Liver (tissue), 9 donors: ENCODE measurements around the gene CHRNA5. TPM values are rescaled to one million over a fixed set of nuclear protein-coding genes. Genes with fewer than 3 reads are reported as not detected.
"Not testable (repeated sequence)": the region's sequence is repeated elsewhere in the genome, so short reads cannot be mapped to it uniquely, and the experiment has no call there.

Source experiments
- DNase-seq: peaks from one replicate; pipeline ENCODE4 v3.0.0-alpha.2; 2017; ENCODE audit warnings: low spot score
- H3K27ac ChIP-seq, 2 donors: one replicate each; pipeline ENCODE4 v1.7.0; 2013; ENCODE audit warnings: inconsistent platforms in 2 of 2, low read length in 2 of 2, control low read depth in 1 of 2, low read depth in 1 of 2, mild to moderate bottlenecking in 1 of 2
- H3K27me3 ChIP-seq, 4 donors: one replicate each; pipeline versions ENCODE4 v1.6.1 to v1.7.0; 2013; ENCODE audit warnings: low read length in 3 of 4, inconsistent platforms in 1 of 4, mild to moderate bottlenecking in 1 of 4, moderate library complexity in 1 of 4; ENCODE audit not compliant: control insufficient read depth in 4 of 4, insufficient read depth in 4 of 4
- H3K36me3 ChIP-seq, 4 donors: one replicate each; pipeline versions ENCODE4 v1.6.1 to v1.7.0; 2013; ENCODE audit warnings: low read length in 3 of 4, mild to moderate bottlenecking in 3 of 4, low read depth in 1 of 4, moderate library complexity in 1 of 4; ENCODE audit not compliant: control insufficient read depth in 4 of 4, insufficient read depth in 3 of 4
- H3K4me1 ChIP-seq, 4 donors: one replicate each; pipeline versions ENCODE4 v1.6.1 to v1.7.0; 2013; ENCODE audit warnings: low read length in 3 of 4, mild to moderate bottlenecking in 3 of 4, moderate library complexity in 1 of 4; ENCODE audit not compliant: control insufficient read depth in 4 of 4, insufficient read depth in 4 of 4
- H3K4me3 ChIP-seq, 3 donors: one replicate each; pipeline versions ENCODE4 v1.6.1 to v1.7.0; 2013; ENCODE audit warnings: low read length in 3 of 3, control low read depth in 1 of 3, low read depth in 1 of 3, mild to moderate bottlenecking in 1 of 3
- H3K9ac ChIP-seq, 2 donors: one replicate each; pipeline ENCODE4 v1.7.0; 2013; ENCODE audit warnings: low read length in 2 of 2, mild to moderate bottlenecking in 2 of 2, moderate library complexity in 2 of 2, control low read depth in 1 of 2, low read depth in 1 of 2
- H3K9me3 ChIP-seq, 4 donors: one replicate each; pipeline versions ENCODE4 v1.6.1 to v1.7.0; 2013; ENCODE audit warnings: low read length in 3 of 4; ENCODE audit not compliant: control insufficient read depth in 4 of 4
- ATF3 ChIP-seq: IDR thresholded peaks from 2 replicates; pipeline ENCODE4 v1.6.1; 2016; ENCODE audit warnings: antibody characterized with exemption
- CTCF ChIP-seq: fragments of 150-350 bp; IDR thresholded peaks from 2 replicates; pipeline ENCODE4 v1.5.1; 2017; ENCODE audit warnings: improper control_type of control experiment, low read depth, low read length; ENCODE audit not compliant: missing input control
- EGR1 ChIP-seq, 2 donors: IDR thresholded peaks; 2 replicates each; pipeline ENCODE4 v1.6.1; 2016 to 2018; ENCODE audit warnings: antibody characterized with exemption in 2 of 2, low read depth in 2 of 2
- FOXA1 ChIP-seq: IDR thresholded peaks from 2 replicates; pipeline ENCODE4 v1.6.1; 2016; ENCODE audit warnings: antibody characterized with exemption
- GABPA ChIP-seq, 2 donors: IDR thresholded peaks in 1 of 2; conservative IDR thresholded peaks in 1 of 2; 2 replicates each; pipeline ENCODE4 v1.6.1; 2016; ENCODE audit warnings: antibody characterized with exemption in 2 of 2, mild to moderate bottlenecking in 1 of 2, moderate library complexity in 1 of 2
- HNF4A ChIP-seq, 2 donors: conservative IDR thresholded peaks; 2 replicates each; pipeline ENCODE4 v1.6.1; 2016; ENCODE audit warnings: antibody characterized with exemption in 2 of 2, mild to moderate bottlenecking in 2 of 2
- HNF4G ChIP-seq: IDR thresholded peaks from 2 replicates; pipeline ENCODE4 v1.6.1; 2016; ENCODE audit warnings: antibody characterized with exemption
- JUND ChIP-seq, 2 donors: IDR thresholded peaks; 2 replicates each; pipeline ENCODE4 v1.6.1; 2016; ENCODE audit warnings: antibody characterized with exemption in 2 of 2
- NR2F2 ChIP-seq: IDR thresholded peaks from 2 replicates; pipeline ENCODE4 v1.6.1; 2016; ENCODE audit warnings: antibody characterized with exemption
- RAD21 ChIP-seq, 2 donors: IDR thresholded peaks; 2 replicates each; pipeline ENCODE4 v1.6.1; 2016; ENCODE audit warnings: antibody characterized with exemption in 2 of 2, mild to moderate bottlenecking in 2 of 2
- RXRA ChIP-seq, 2 donors: IDR thresholded peaks; 2 replicates each; pipeline ENCODE4 v1.6.1; 2017 to 2018; ENCODE audit warnings: antibody characterized with exemption in 2 of 2, mild to moderate bottlenecking in 1 of 2
- TAF1 ChIP-seq: conservative IDR thresholded peaks from 2 replicates; pipeline ENCODE4 v1.6.1; 2016; ENCODE audit warnings: antibody characterized with exemption, mild to moderate bottlenecking
- WGBS: extraction: QIAGEN DNeasy Blood & Tissue Kit; methylation state at CpG from one replicate; pipeline ENCODE4 v1.1.7; 2013; 5-methylcytosine and 5-hydroxymethylcytosine counted together
- polyA plus RNA-seq, 2 donors: library from polyadenylated mRNA; stranded (reverse) in 1 of 2; unstranded in 1 of 2; fragments of 200-250 nt in 1 of 2; fragments of >200 nt in 1 of 2; fragmentation: Nextera tagmentation in 1 of 2; extraction: Ambion mirVana in 1 of 2; gene quantifications; one replicate each; pipeline versions ENCODE4 v1.2.1 to v1.2.3, GENCODE V29; 2013 to 2015
- total RNA-seq, 2 donors: library from RNA; depleted of rRNA; stranded (reverse); fragments of >200 nt; gene quantifications; one replicate each; pipeline ENCODE4 v1.2.3, GENCODE V29; 2014
- TF ChIP-seq, protein P1 (sequence below): IDR thresholded peaks from 2 replicates; pipeline ENCODE4 v1.6.1; 2016; ENCODE audit warnings: antibody characterized with exemption
- TF ChIP-seq, protein P2 (sequence below): IDR thresholded peaks from 2 replicates; pipeline ENCODE4 v1.6.1; 2016; ENCODE audit warnings: antibody characterized with exemption
- TF ChIP-seq, protein P3 (sequence below): IDR thresholded peaks from 2 replicates; pipeline ENCODE4 v1.6.1; 2016; ENCODE audit warnings: antibody characterized with exemption, mild to moderate bottlenecking
- donor health status: healthy.
- donor health status: healthy.
- donor health status: healthy.
- donor health status: healthy.
- donor health status: healthy.

Gene CHRNA5
- total and polyA plus RNA-seq, 4 donors = 0.17 to 0.56 (median 0.36) TPM

DNA sequence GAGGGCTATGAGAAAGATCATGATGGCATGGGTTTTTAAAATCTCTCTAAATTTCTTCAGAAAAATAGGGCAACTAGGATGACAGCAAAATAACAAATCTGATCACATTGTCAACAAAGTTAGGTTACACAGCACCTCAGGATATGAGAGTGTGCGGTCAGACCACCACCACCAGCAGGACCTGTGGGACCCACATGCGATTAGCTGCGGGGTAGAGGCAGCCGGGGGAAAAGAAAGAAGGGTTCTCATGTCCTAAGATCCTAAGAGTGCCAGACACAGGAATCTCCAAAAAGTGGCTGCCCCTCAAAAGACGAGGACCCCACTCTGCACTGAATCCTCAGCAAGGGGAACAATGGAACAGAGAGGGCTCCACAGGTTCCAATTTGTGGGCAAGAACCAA lies 39.9 kb downstream of the CHRNA5 start:
- Histone ChIP-seq H3K9ac (no peak overlapping the region), H3K27ac (no peak overlapping the region), H3K36me3 (no peaks in the 10 kb centered on the region), H3K9me3 (no peaks in the 10 kb centered on the region), H3K4me1 (no peaks in the 10 kb centered on the region), H3K4me3 (no peak overlapping the region), H3K27me3 (no peaks in the 10 kb centered on the region)
- TF ChIP-seq ATF3 (no peak), GABPA (IDR thresholded peaks at IDR 0.05 in 1 of 2, conservative IDR thresholded peaks at IDR 0.05 in 1 of 2) (no peak)
- DNase-seq = no peak
- 90% methylated on average over 5 of the region's 5 CpGs for WGBS

DNA sequence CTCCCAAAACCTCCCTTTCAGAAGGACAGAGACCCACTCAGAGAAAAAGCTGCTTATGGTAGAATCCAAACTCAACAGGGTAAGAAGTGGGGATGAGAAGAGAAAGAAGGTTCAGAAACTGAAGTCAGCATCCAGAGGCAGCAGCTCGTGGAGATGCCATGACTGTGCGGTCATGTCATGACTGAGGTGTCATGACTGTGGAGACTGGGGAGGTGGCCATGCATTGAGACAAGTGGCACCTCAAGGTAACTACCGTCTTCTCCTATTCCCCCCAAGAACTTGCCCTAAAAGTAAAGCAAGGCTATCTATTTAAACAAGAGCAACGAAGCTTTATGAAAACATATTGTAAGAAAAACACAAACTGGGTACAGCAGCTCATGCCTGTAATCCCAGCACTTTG lies 40.4 kb downstream of the CHRNA5 start:
- H3K9me3 ChIP-seq = no peaks in the 10 kb centered on the region
- no peaks in the 10 kb centered on the region for H3K36me3 ChIP-seq
- TF ChIP-seq, protein P1, sequence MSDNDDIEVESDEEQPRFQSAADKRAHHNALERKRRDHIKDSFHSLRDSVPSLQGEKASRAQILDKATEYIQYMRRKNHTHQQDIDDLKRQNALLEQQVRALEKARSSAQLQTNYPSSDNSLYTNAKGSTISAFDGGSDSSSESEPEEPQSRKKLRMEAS = no peak
- TF ChIP-seq EGR1 (IDR thresholded peaks at IDR 0.05; ENCODE audit: low read depth in 2 of 2) = no peak
- TF ChIP-seq, protein P2, sequence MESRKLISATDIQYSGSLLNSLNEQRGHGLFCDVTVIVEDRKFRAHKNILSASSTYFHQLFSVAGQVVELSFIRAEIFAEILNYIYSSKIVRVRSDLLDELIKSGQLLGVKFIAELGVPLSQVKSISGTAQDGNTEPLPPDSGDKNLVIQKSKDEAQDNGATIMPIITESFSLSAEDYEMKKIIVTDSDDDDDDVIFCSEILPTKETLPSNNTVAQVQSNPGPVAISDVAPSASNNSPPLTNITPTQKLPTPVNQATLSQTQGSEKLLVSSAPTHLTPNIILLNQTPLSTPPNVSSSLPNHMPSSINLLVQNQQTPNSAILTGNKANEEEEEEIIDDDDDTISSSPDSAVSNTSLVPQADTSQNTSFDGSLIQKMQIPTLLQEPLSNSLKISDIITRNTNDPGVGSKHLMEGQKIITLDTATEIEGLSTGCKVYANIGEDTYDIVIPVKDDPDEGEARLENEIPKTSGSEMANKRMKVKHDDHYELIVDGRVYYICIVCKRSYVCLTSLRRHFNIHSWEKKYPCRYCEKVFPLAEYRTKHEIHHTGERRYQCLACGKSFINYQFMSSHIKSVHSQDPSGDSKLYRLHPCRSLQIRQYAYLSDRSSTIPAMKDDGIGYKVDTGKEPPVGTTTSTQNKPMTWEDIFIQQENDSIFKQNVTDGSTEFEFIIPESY = no peak
- TF ChIP-seq HNF4A (conservative IDR thresholded peaks at IDR 0.05) = no peak
- TF ChIP-seq RAD21 (IDR thresholded peaks at IDR 0.05) = no peak
- no peak for TF ChIP-seq CTCF
- no peak for TF ChIP-seq FOXA1
- TF ChIP-seq HNF4G = no peak
- TF ChIP-seq RXRA (IDR thresholded peaks at IDR 0.05) = no peak
- TF ChIP-seq, protein P3, sequence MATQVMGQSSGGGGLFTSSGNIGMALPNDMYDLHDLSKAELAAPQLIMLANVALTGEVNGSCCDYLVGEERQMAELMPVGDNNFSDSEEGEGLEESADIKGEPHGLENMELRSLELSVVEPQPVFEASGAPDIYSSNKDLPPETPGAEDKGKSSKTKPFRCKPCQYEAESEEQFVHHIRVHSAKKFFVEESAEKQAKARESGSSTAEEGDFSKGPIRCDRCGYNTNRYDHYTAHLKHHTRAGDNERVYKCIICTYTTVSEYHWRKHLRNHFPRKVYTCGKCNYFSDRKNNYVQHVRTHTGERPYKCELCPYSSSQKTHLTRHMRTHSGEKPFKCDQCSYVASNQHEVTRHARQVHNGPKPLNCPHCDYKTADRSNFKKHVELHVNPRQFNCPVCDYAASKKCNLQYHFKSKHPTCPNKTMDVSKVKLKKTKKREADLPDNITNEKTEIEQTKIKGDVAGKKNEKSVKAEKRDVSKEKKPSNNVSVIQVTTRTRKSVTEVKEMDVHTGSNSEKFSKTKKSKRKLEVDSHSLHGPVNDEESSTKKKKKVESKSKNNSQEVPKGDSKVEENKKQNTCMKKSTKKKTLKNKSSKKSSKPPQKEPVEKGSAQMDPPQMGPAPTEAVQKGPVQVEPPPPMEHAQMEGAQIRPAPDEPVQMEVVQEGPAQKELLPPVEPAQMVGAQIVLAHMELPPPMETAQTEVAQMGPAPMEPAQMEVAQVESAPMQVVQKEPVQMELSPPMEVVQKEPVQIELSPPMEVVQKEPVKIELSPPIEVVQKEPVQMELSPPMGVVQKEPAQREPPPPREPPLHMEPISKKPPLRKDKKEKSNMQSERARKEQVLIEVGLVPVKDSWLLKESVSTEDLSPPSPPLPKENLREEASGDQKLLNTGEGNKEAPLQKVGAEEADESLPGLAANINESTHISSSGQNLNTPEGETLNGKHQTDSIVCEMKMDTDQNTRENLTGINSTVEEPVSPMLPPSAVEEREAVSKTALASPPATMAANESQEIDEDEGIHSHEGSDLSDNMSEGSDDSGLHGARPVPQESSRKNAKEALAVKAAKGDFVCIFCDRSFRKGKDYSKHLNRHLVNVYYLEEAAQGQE = no peak
- no peak for TF ChIP-seq TAF1
- no peak for TF ChIP-seq NR2F2
- TF ChIP-seq JUND (IDR thresholded peaks at IDR 0.05) = no peak
- no peaks in the 10 kb centered on the region for H3K27me3 ChIP-seq
- H3K4me3 ChIP-seq = no peak overlapping the region
- H3K27ac ChIP-seq = no peak overlapping the region
- no peak for DNase-seq
- no peak overlapping the region for H3K9ac ChIP-seq
- 82% methylated on average over 4 of the region's 4 CpGs for WGBS
- H3K4me1 ChIP-seq = no peaks in the 10 kb centered on the region

DNA sequence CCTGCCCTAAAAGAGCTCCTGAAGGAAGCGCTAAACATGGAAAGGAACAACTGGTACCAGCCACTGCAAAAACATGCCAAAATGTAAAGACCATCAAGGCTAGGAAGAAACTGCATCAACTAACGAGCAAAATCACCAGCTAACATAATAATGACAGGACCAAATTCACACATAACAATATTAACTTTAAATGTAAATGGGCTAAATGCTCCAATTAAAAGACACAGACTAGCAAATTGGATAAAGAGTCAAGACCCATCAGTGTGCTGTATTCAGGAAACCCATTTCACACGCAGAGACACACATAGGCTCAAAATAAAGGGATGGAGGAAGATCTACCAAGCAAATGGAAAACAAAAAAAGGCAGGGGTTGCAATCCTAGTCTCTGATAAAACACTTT lies 44.2 kb downstream of the CHRNA5 start:
- not testable (repeated sequence) for H3K9ac ChIP-seq, DNase-seq, H3K9me3 ChIP-seq, H3K4me3 ChIP-seq, H3K4me1 ChIP-seq, H3K27ac ChIP-seq, H3K27me3 ChIP-seq, H3K36me3 ChIP-seq
- 82% methylated on average over 3 of the region's 3 CpGs for WGBS
